Lower leg skin (tissue), 3 donors: Measurements from ENCODE around the gene CD7.

Source experiments
- POLR2A ChIP-seq, 2 donors: fragments of 450-650 bp; IDR thresholded peaks; one replicate each; pipeline ENCODE4 v1.6.1; 2016 to 2017; ENCODE audit warnings: antibody characterized with exemption in 2 of 2, mild to moderate bottlenecking in 1 of 2, moderate library complexity in 1 of 2
- TF ChIP-seq, protein P1 (sequence below), 3 donors: fragments of 450-650 bp; IDR thresholded peaks; one replicate each; pipeline ENCODE4 v1.5.1; 2016; ENCODE audit warnings: antibody characterized with exemption in 3 of 3, mild to moderate bottlenecking in 3 of 3, moderate library complexity in 2 of 3

DNA sequence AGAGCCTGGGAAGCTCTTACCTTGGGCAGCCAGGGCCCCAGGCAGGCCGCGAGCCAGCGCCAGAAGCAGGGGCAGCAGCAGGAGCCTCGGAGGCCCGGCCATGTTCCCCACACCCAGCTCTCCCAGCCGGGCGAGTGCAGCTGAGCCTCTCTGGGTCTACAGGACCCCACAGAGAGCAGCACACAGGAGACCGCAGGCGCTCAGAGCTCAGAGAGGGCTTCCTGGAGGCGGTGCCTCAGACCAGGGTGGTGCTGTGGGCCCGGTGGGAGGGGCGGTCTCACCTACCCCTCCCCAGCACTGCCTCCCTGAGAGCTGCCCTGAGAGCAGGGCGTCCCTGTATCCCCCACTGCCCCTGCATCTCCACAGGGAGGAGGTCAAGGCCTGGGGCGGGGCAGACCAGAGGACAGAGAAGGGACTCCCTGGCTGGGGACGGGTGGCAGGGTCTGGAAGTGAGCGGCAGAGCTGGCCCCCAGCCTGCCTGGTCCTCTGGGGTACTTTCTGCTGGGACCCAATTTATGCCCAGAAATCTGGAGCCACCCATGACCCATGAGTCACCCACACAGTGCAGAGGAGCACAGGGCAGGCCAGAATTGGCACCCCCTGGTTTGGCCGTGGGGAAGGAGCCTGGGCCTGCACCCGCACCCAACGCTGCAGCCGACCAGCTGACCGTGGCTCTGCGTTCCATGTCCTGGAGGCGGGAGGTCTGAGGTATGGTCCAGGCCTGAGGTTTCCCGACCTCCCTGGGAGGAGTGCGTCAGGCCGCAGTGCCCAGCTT is at the start of gene CD7:
- TF ChIP-seq, protein P1, sequence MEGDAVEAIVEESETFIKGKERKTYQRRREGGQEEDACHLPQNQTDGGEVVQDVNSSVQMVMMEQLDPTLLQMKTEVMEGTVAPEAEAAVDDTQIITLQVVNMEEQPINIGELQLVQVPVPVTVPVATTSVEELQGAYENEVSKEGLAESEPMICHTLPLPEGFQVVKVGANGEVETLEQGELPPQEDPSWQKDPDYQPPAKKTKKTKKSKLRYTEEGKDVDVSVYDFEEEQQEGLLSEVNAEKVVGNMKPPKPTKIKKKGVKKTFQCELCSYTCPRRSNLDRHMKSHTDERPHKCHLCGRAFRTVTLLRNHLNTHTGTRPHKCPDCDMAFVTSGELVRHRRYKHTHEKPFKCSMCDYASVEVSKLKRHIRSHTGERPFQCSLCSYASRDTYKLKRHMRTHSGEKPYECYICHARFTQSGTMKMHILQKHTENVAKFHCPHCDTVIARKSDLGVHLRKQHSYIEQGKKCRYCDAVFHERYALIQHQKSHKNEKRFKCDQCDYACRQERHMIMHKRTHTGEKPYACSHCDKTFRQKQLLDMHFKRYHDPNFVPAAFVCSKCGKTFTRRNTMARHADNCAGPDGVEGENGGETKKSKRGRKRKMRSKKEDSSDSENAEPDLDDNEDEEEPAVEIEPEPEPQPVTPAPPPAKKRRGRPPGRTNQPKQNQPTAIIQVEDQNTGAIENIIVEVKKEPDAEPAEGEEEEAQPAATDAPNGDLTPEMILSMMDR (IDR thresholded peaks at IDR 0.05), result no peak
- no peak for TF ChIP-seq POLR2A (IDR thresholded peaks at IDR 0.05)
